Right lung (tissue), 5 donors: Measurements from ENCODE around the gene SPATA3. TPM values are rescaled to one million over a fixed set of nuclear protein-coding genes. Genes with fewer than 3 reads are reported as not detected.

Experiments
- DNase-seq, 2 donors: peaks; one replicate each; pipeline ENCODE4 v3.0.0-alpha.2; 2013
- polyA plus RNA-seq, 5 donors: library from polyadenylated mRNA; unstranded; fragments of 120-200 nt; gene quantifications; one replicate each; pipeline versions ENCODE4 v1.2.1 to v1.2.3, GENCODE V29; 2013; ENCODE audit warnings: inconsistent platforms in 1 of 5, low replicate concordance in 1 of 5; ENCODE audit not compliant: insufficient read length in 5 of 5, insufficient read depth in 1 of 5

SPATA3 gene
- polyA plus RNA-seq, 5 donors, result not detected

- no peak for DNase-seq
These were observed 52.3 kb downstream of the SPATA3 start for GRCh38 chr2:231047923-231048915.

GRCh38 chr2:231049286-231050017 lies 53.5 kb downstream of the SPATA3 start:
- no peak for DNase-seq

GRCh38 chr2:231050018-231050901 lies 54.3 kb downstream of the SPATA3 start:
- no peak for DNase-seq

GRCh38 chr2:231051116-231051515 lies 55.2 kb downstream of the SPATA3 start:
- DNase-seq, result no peak

GRCh38 chr2:231052494-231053451 lies 56.9 kb downstream of the SPATA3 start:
- DNase-seq, result peak; percentile 70 to 71

- DNase-seq, result no peak
These were observed 57.9 kb downstream of the SPATA3 start for GRCh38 chr2:231053846-231054245.

GRCh38 chr2:231056453-231057416 lies 60.8 kb downstream of the SPATA3 start, which contains the start of gene PSMD1:
Gene PSMD1, plus strand, starts transcription at chr2:231056867. Its CDS starts 159 bp downstream, at chr2:231057026.
- DNase-seq, result peak; percentile 95 to 96

- no peak for DNase-seq
These were observed 61.7 kb downstream of the SPATA3 start for GRCh38 chr2:231057590-231057989.

Other genes with a start within 250 kb of the SPATA3 start
- 100 to 1,000 TPM; 271 to 335 (median 284) TPM for gene ITM2C, start 131.2 kb upstream of the SPATA3 start, polyA plus RNA-seq
- gene GPR55, start 70.9 kb upstream of the SPATA3 start, polyA plus RNA-seq, result under 1 TPM; 0.10 to 0.21 (median 0.17) TPM
- gene C2orf72, start 41.4 kb downstream of the SPATA3 start, polyA plus RNA-seq, result 1 to 10 TPM in 1 of 5 donors, under 1 TPM in 4; 0.27 to 1.6 (median 0.54) TPM
- 10 to 100 TPM; 73.2 to 80.3 (median 75.9) TPM for gene PSMD1, start 60.7 kb downstream of the SPATA3 start, polyA plus RNA-seq
- under 1 TPM; 0.17 to 0.64 (median 0.46) TPM for gene HTR2B, start 128.9 kb downstream of the SPATA3 start, polyA plus RNA-seq
- 10 to 100 TPM; 11.3 to 14.8 (median 12.9) TPM for gene ARMC9, start 202.5 kb downstream of the SPATA3 start, polyA plus RNA-seq